Measurements from ENCODE around the gene ANGEL1. TPM values are rescaled to one million over a fixed set of nuclear protein-coding genes. Genes with fewer than 3 reads are reported as not detected.

Gene ANGEL1
- total and polyA plus RNA-seq, 10 donors = 7.4 to 76.8 (median 47.2) TPM

DNA sequence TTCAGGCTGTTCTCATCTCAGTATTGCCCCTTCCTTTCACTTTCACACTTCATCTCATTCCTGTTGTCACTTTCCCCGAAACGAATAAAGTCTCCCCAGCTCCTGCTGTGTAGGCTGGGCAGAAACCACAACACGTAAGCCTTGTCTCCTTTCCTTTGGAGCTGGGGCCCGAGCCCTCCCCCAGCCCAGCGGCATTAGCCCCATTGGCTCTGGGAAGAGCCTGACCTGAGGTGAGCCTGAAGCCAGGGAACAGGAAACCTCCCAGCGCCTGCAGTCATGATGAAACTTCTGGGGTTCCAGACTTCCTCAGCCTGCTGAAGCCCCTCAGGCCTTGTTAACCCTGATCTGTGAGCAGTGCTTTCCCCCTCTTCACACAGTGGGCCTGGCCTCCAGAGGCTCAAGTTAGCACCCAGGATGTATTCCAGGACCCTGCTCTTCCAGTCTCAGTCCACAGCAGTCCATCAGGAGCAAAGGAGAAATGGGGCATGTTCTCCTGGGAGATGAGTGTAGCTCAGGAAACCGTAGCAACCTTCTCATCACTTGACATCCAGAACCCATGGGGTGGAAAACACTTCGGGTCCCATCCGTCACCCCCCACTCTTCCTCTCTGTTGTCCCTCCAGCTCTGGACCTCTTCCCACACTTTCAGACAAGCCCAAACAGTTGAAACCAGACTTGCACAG is 29.7 kb downstream of the ANGEL1 start:
- Histone ChIP-seq H3K27ac (peak overlapping the region in 7 of 8 donors; percentile 33 to 82 (median 51)), H3K4me1 (peaks cover 0 to 80% (median 34%) of the 10 kb centered on the region in 6 donors), H3K9me3 (no peaks in the 10 kb centered on the region), H3K36me3 (peaks cover 0 to 96% (median 43%) of the 10 kb centered on the region in 6 donors), H3K4me3 (no peak overlapping the region), H3K27me3 (replicated peaks in 1 of 7) (no peaks in the 10 kb centered on the region)
- TF ChIP-seq POLR2AphosphoS5 (IDR thresholded peaks at IDR 0.05) (peak in 1 of 3 donors; percentile 11), POLR2A (IDR thresholded peaks at IDR 0.05) (no peak)
- TF ChIP-seq, protein P1, sequence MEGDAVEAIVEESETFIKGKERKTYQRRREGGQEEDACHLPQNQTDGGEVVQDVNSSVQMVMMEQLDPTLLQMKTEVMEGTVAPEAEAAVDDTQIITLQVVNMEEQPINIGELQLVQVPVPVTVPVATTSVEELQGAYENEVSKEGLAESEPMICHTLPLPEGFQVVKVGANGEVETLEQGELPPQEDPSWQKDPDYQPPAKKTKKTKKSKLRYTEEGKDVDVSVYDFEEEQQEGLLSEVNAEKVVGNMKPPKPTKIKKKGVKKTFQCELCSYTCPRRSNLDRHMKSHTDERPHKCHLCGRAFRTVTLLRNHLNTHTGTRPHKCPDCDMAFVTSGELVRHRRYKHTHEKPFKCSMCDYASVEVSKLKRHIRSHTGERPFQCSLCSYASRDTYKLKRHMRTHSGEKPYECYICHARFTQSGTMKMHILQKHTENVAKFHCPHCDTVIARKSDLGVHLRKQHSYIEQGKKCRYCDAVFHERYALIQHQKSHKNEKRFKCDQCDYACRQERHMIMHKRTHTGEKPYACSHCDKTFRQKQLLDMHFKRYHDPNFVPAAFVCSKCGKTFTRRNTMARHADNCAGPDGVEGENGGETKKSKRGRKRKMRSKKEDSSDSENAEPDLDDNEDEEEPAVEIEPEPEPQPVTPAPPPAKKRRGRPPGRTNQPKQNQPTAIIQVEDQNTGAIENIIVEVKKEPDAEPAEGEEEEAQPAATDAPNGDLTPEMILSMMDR (IDR thresholded peaks at IDR 0.05 in 8 of 11, conservative IDR thresholded peaks at IDR 0.05 in 3 of 11) = no peak
- intact Hi-C loops (cut with DNase I; ENCODE audit: low total_unique reads) = no loop called here
- DNase-seq = peak; percentile 53
- 33 to 48% (median 39%) methylated on average over 8 to 9 of the region's 9 CpGs for WGBS, 5 donors

DNA sequence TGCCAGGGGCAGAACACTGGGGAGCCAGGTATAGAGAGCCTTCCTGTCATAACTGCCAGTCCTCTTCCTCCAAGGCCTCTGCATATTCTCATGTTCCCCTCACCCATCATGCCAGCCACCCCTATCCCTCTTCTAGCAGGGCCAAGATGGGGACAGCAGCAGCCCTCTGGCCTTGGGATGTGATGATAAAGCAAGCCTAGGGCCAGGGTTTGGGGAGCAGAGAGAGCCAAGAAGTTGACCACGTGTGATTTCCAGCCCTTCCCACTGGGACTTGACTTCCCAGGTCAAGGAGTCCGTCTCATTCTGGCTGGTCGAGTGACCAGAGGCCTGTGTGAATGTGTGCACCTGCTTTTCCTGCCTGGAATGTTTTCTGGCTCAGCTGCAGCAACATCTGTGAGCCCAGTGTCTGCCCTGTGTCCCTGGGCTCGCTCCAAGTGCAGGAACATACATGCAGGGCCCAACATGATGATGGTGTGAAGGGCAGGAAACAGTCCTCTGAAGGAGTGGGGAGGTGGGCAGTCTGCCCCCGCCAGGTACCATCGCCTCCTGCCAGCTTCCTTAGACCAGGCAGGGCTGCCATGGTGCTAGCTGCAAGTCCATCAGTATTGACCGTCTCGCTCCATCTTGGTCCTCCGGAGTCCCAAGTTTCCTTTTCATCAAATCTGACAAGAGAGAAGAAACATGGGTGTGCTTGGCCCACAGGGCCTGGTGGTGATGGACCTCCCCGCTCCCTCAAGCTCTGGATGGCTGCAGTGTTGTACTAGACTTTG is 30.4 kb downstream of the ANGEL1 start:
- Histone ChIP-seq H3K27ac (peak overlapping the region in 7 of 8 donors; percentile 22 to 82 (median 51)), H3K4me3 (no peak overlapping the region)
- DNase-seq = peak; percentile 57

DNA sequence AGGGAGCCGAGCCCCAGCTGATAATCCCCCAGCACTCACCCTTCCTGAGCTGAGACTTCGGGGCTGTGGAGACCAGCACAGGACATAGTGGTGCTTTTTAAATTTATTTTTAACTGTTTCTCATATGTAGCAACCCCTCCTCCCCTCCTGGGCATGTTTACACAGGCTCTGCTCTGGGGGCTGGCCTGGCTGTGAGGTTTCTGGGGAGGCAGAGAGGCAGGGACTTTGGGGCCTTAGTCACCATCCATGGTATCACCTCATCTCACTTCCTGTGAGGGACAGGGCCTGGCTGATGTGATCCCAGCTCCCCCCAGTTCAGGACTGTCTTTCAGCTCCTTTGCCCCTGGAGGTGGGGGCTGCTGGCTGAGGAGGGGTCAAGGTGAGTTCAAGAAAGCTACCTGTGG is 31.0 kb downstream of the ANGEL1 start:
- Histone ChIP-seq H3K36me3 (peaks cover 0 to 94% (median 31%) of the 10 kb centered on the region in 6 donors), H3K27me3 (replicated peaks in 1 of 7) (no peaks in the 10 kb centered on the region), H3K4me3 (no peak overlapping the region), H3K27ac (peak overlapping the region in 7 of 8 donors; percentile 1 to 82 (median 51)), H3K4me1 (peaks cover 4 to 89% (median 40%) of the 10 kb centered on the region in 6 donors), H3K9me3 (no peaks in the 10 kb centered on the region)
- TF ChIP-seq, protein P1 (IDR thresholded peaks at IDR 0.05 in 8 of 11, conservative IDR thresholded peaks at IDR 0.05 in 3 of 11) = no peak
- TF ChIP-seq POLR2A (IDR thresholded peaks at IDR 0.05) (no peak), POLR2AphosphoS5 (IDR thresholded peaks at IDR 0.05) (no peak)
- DNase-seq = peak; percentile 45
- intact Hi-C loops (cut with DNase I; ENCODE audit: low total_unique reads) = no loop called here
- 61 to 82% (median 76%) methylated on average over 2 of the region's 2 CpGs for WGBS, 5 donors

More for the DNA sequence above, 30.4 kb downstream of the ANGEL1 start:
- Histone ChIP-seq H3K36me3 (peaks cover 0 to 95% (median 36%) of the 10 kb centered on the region in 6 donors), H3K9me3 (no peaks in the 10 kb centered on the region), H3K4me1 (peaks cover 0 to 83% (median 38%) of the 10 kb centered on the region in 6 donors), H3K27me3 (replicated peaks in 1 of 7) (no peaks in the 10 kb centered on the region)
- TF ChIP-seq POLR2A (IDR thresholded peaks at IDR 0.05) = no peak
- peak in 1 of 3 donors; percentile 5 for TF ChIP-seq POLR2AphosphoS5 (IDR thresholded peaks at IDR 0.05)
- WGBS, 5 donors = 80 to 91% (median 82%) methylated on average over 10 of the region's 10 CpGs
- intact Hi-C loops (cut with DNase I; ENCODE audit: low total_unique reads) = no loop called here

DNA sequence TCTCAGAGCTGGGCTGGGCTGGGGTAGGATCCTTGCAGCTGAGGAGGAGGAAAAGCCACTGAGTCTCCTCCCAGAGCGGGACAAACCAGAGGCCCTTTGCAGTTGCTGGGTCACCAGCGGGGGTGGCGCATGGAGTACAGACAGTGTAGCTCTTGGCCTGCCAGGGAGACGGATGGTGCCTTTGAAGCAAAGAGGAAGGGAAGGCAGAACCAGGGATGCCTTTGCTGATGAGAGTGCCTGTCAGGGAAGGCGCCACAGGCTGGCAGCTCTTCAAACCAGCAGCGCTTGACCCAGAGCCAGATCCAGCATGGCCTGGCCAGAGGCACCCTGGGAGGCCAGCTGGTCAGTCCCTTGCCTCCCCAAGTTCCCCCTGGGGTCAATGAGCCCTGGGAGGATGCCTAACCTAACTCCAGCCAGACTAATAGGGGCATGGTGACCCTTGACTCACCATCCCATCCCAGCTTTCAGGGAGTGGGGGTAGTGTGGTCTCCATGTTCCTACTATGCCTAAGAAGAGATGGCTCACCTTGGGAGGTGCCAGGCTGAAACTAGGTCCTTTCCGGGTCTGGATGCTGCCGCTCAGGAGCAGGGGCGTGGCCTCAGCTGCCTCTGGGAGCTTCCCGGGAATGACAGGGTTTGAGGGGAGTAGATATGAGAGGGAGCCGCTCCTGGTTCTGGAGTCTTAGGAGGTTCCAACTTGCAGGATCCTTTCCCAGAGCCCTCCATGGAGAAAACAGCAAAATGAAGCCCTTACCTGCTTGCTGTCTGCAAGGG is 31.6 kb downstream of the ANGEL1 start:
- peak; percentile 70 for DNase-seq
- TF ChIP-seq, protein P1 (IDR thresholded peaks at IDR 0.05 in 8 of 11, conservative IDR thresholded peaks at IDR 0.05 in 3 of 11) = no peak
- peak; percentile 40 to 80 (median 64) for TF ChIP-seq POLR2AphosphoS5 (IDR thresholded peaks at IDR 0.05)
- no peak for TF ChIP-seq POLR2A (IDR thresholded peaks at IDR 0.05)
- Histone ChIP-seq H3K4me1 (peaks cover 5 to 95% (median 43%) of the 10 kb centered on the region in 6 donors), H3K27me3 (replicated peaks in 1 of 7) (no peaks in the 10 kb centered on the region), H3K9me3 (no peaks in the 10 kb centered on the region), H3K4me3 (no peak overlapping the region), H3K36me3 (peaks cover 0 to 91% (median 27%) of the 10 kb centered on the region in 6 donors), H3K27ac (peak overlapping the region in 5 of 8 donors; percentile 34 to 82 (median 62))
- intact Hi-C loops (cut with DNase I; ENCODE audit: low total_unique reads) = no loop called here
- 67 to 84% (median 81%) methylated on average over 8 to 11 of the region's 11 CpGs for WGBS, 5 donors
